B cell (primary cell): Measurements from ENCODE around the gene EFNA5. TPM values are rescaled to one million over a fixed set of nuclear protein-coding genes. Genes with fewer than 3 reads are reported as not detected.

ENCODE experiments used
- ATAC-seq: fragments of 200-7000 bp; cut with Tn5 transposase; one replicate; pipeline ENCODE4 v1.10.0; 2021; ENCODE audit warnings: low read depth, mild to moderate bottlenecking, moderate number of reproducible peaks, moderate library complexity
- CTCF ChIA-PET: fragments of 350-600 bp; sonication (Branson Sonifier 250); formaldehyde crosslinking; loops from one replicate; lab custom pipeline; 2021; ENCODE audit warnings: antibody characterized with exemption, inconsistent platforms; lab: Charles Lee
- POLR2A ChIA-PET: fragments of 350-600 bp; sonication (Branson Sonifier 250); formaldehyde crosslinking; loops from one replicate; lab custom pipeline; 2021; ENCODE audit warnings: antibody characterized with exemption; lab: Charles Lee
- DNase-seq: peaks from one replicate; pipeline ENCODE4 v3.0.0; 2013
- H2AFZ ChIP-seq: 2 replicates; pipeline ENCODE4 v1.6.1; 2012; ENCODE audit warnings: mild to moderate bottlenecking, low read depth, low read length; ENCODE audit not compliant: insufficient read depth, poor library complexity, severe bottlenecking
- H3K27ac ChIP-seq, 2 donors: 1 replicate in 1 of 2; 2 replicates in 1 of 2; pipeline ENCODE4 v1.5.1; 2012 to 2013; ENCODE audit warnings: low read length in 2 of 2, mild to moderate bottlenecking in 2 of 2, moderate library complexity in 1 of 2
- H3K27me3 ChIP-seq, 4 experiments: fragments of 200-600 bp in 1 of 4; sonication (generic) in 1 of 4; replicated peaks in 1 of 4; 1 replicate in 2 of 4; 2 replicates in 2 of 4; pipeline versions ENCODE4 v1.6.1 to v1.7.0; 2013 to 2016; ENCODE audit warnings: low read length in 3 of 4, mild to moderate bottlenecking in 2 of 4, mixed read lengths in 1 of 4, moderate library complexity in 1 of 4; ENCODE audit not compliant: insufficient read depth in 4 of 4, control insufficient read depth in 3 of 4; ENCODE audit errors: control extremely low read depth in 1 of 4
- H3K36me3 ChIP-seq, 2 experiments: replicated peaks in 1 of 2; 1 replicate in 1 of 2; 2 replicates in 1 of 2; pipeline versions ENCODE4 v1.6.1 to v1.7.1; 2013; ENCODE audit warnings: low read length in 1 of 2; ENCODE audit not compliant: insufficient read depth in 2 of 2, control insufficient read depth in 1 of 2; ENCODE audit errors: control extremely low read depth in 1 of 2, extremely low read depth in 1 of 2
- H3K4me1 ChIP-seq, 2 donors: fragments of 200-600 bp in 1 of 2; sonication (generic) in 1 of 2; 1 replicate in 1 of 2; 2 replicates in 1 of 2; pipeline versions ENCODE4 v1.5.1 to v1.6.1; 2013 to 2017; ENCODE audit warnings: low read length in 2 of 2; ENCODE audit not compliant: control insufficient read depth in 2 of 2, insufficient read depth in 2 of 2
- H3K4me2 ChIP-seq: replicated peaks from 2 replicates; pipeline ENCODE3; 2012; ENCODE audit warnings: mild to moderate bottlenecking, low read depth, low read length; ENCODE audit not compliant: poor library complexity, severe bottlenecking
- H3K4me3 ChIP-seq, 5 experiments: fragments of 200-600 bp in 1 of 5; sonication (generic) in 1 of 5; 1 replicate in 3 of 5; 2 replicates in 2 of 5; pipeline versions ENCODE4 v1.5.1 to v1.7.0; 2011 to 2016; ENCODE audit warnings: low read length in 4 of 5, mild to moderate bottlenecking in 4 of 5, low read depth in 2 of 5, control low read depth in 1 of 5, moderate library complexity in 1 of 5; ENCODE audit not compliant: insufficient read depth in 1 of 5; ENCODE audit errors: control extremely low read depth in 1 of 5, extremely low read depth in 1 of 5
- H3K79me2 ChIP-seq: fragments of 200-600 bp; sonication (generic); one replicate; pipeline ENCODE4 v1.6.0; 2016; ENCODE audit warnings: low read length; ENCODE audit not compliant: control insufficient read depth, insufficient read depth
- H3K9ac ChIP-seq: fragments of 200-600 bp; sonication (generic); 2 replicates; pipeline ENCODE4 v1.6.1; 2017; ENCODE audit warnings: mild to moderate bottlenecking, low read length, moderate library complexity
- H3K9me3 ChIP-seq, 3 donors: one replicate each; pipeline versions ENCODE4 v1.6.1 to v1.7.1; 2013; ENCODE audit warnings: low read length in 2 of 3; ENCODE audit not compliant: control insufficient read depth in 2 of 3, insufficient read depth in 1 of 3; ENCODE audit errors: control extremely low read depth in 1 of 3
- H4K20me1 ChIP-seq: 2 replicates; pipeline ENCODE4 v1.6.0; 2012; ENCODE audit warnings: mild to moderate bottlenecking, low read length; ENCODE audit not compliant: insufficient read depth, control insufficient read depth, poor library complexity, severe bottlenecking
- H3K27ac Mint-ChIP-seq: one replicate; pipeline ENCODE4 v1.8.0; 2021; ENCODE audit warnings: mixed read lengths
- H3K27me3 Mint-ChIP-seq: one replicate; pipeline ENCODE4 v1.8.0; 2021; ENCODE audit warnings: mixed read lengths
- H3K4me1 Mint-ChIP-seq: one replicate; pipeline ENCODE4 v1.8.0; 2021; ENCODE audit warnings: mixed read lengths
- H3K4me3 Mint-ChIP-seq: one replicate; pipeline ENCODE4 v1.8.0; 2021; ENCODE audit warnings: mixed read lengths
- H3K9me3 Mint-ChIP-seq: one replicate; pipeline ENCODE4 v1.8.0; 2022; ENCODE audit warnings: mixed read lengths; ENCODE audit not compliant: insufficient read depth
- EZH2 ChIP-seq: IDR thresholded peaks from 2 replicates; pipeline ENCODE4 v1.6.1; 2012; ENCODE audit warnings: borderline replicate concordance, low read depth, mild to moderate bottlenecking, moderate library complexity, low read length; ENCODE audit not compliant: insufficient read depth, poor library complexity, severe bottlenecking
- WGBS: methylation state at CpG from one replicate; pipeline ENCODE4 v1.1.5; 2013; ENCODE audit warnings: missing lambda C conversion rate; ENCODE audit not compliant: insufficient coverage; 5-methylcytosine and 5-hydroxymethylcytosine counted together
- intact Hi-C: fragments of 100-400 bp; cut with micrococcal nuclease; formaldehyde crosslinking; loops from one replicate; pipeline ENCODE4 v1.10.0; 2022
- polyA plus RNA-seq: library from polyadenylated mRNA; depleted of rRNA; stranded (reverse); fragments of >200 nt; gene quantifications from 2 replicates; pipeline ENCODE4 v1.2.3, GENCODE V29; 2012
- total RNA-seq, 2 donors: library from RNA; stranded (reverse); fragments of 120-200 nt in 1 of 2; gene quantifications; 1 replicate in 1 of 2; 2 replicates in 1 of 2; pipeline versions ENCODE4 v1.2.3 to v1.2.4, GENCODE V29; 2013 to 2022
- TF ChIP-seq, protein P1 (sequence below): fragments of 200-600 bp; IDR thresholded peaks from one replicate; pipeline ENCODE4 v1.8.0; 2022; ENCODE audit warnings: antibody characterized with exemption, mild to moderate bottlenecking

EFNA5 gene
- total and polyA plus RNA-seq, 2 donors (not counting 1 experiment from before 2014, with no cell fraction given): not detected

DNA sequence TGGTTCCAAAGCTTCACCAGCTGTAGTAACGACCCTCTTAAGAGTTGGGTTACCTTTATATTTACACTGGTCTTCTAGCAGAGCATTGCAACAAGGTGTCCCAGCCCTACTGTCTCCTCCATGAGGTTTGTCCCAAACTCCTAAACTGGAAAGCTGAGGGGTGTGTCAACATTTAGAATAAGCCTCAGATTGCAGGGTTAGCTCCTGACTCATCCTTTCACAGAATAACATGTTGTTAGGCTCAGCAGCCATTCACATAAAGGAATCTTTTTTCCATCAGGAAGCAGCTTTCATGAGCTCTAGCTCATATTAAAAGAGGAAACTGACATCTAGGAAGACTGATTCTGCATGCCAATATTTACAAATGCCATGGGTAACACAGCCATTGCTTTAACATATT, 238.7 kb downstream of the EFNA5 start:
- Histone ChIP-seq H3K9me3 (no peaks in the 10 kb centered on the region), H4K20me1 (no peaks in the 10 kb centered on the region), H3K27ac (no peak overlapping the region), H3K4me1 (no peaks in the 10 kb centered on the region), H2AFZ (no peak overlapping the region), H3K79me2 (no peaks in the 10 kb centered on the region), H3K27me3 (no peaks in the 10 kb centered on the region), H3K36me3 (no peaks in the 10 kb centered on the region), H3K4me3 (no peak overlapping the region), H3K4me2 (no peak overlapping the region), H3K9ac (no peak overlapping the region)
- POLR2A ChIA-PET: no interaction called here
- Mint-ChIP-seq H3K27ac (no peak overlapping the region), H3K4me3 (no peak overlapping the region), H3K9me3 (no peaks in the 10 kb centered on the region), H3K4me1 (no peaks in the 10 kb centered on the region), H3K27me3 (no peaks in the 10 kb centered on the region)
- WGBS: no CpG with 5 or more reads among the region's 1 CpG
- ATAC-seq (no peak), DNase-seq (no peak)
- TF ChIP-seq, protein P1, sequence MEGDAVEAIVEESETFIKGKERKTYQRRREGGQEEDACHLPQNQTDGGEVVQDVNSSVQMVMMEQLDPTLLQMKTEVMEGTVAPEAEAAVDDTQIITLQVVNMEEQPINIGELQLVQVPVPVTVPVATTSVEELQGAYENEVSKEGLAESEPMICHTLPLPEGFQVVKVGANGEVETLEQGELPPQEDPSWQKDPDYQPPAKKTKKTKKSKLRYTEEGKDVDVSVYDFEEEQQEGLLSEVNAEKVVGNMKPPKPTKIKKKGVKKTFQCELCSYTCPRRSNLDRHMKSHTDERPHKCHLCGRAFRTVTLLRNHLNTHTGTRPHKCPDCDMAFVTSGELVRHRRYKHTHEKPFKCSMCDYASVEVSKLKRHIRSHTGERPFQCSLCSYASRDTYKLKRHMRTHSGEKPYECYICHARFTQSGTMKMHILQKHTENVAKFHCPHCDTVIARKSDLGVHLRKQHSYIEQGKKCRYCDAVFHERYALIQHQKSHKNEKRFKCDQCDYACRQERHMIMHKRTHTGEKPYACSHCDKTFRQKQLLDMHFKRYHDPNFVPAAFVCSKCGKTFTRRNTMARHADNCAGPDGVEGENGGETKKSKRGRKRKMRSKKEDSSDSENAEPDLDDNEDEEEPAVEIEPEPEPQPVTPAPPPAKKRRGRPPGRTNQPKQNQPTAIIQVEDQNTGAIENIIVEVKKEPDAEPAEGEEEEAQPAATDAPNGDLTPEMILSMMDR: no peak
- no peak for TF ChIP-seq EZH2
- CTCF ChIA-PET: no interaction called here
- intact Hi-C loops: no loop called here

DNA sequence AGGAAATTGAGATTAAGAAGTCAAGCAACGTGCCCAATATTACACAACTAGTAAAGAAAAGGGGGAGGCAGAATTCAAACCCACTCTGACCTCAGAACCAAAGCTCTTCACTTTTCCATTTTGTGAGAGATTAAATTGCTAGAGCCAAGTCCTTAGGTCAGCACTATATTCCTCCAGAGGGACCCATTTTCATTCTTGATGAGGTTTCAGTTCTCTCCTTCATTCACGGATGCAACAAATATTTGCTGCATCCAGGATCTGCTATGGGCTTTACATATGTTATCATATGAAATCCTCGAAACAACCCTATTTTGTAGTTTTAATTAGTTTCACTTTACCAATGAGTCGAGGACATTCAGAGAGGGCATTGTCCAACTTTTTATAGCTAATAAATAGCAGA, 239.2 kb downstream of the EFNA5 start:
- no peak overlapping the region for H2AFZ ChIP-seq

More for the DNA sequence above, 239.2 kb downstream of the EFNA5 start:
- ChIA-PET POLR2A (no interaction called here), CTCF (no interaction called here)
- no peaks in the 10 kb centered on the region for H3K9me3 Mint-ChIP-seq
- no peaks in the 10 kb centered on the region for H4K20me1 ChIP-seq
- no peaks in the 10 kb centered on the region for H3K4me1 ChIP-seq
- H3K79me2 ChIP-seq: no peaks in the 10 kb centered on the region
- H3K4me1 Mint-ChIP-seq: no peaks in the 10 kb centered on the region
- no peak overlapping the region for H3K4me3 Mint-ChIP-seq
- no peaks in the 10 kb centered on the region for H3K27me3 ChIP-seq
- ATAC-seq (no peak), DNase-seq (no peak)
- H3K27me3 Mint-ChIP-seq: no peaks in the 10 kb centered on the region
- H3K9me3 ChIP-seq: no peaks in the 10 kb centered on the region
- H3K27ac Mint-ChIP-seq: no peak overlapping the region
- H3K4me3 ChIP-seq: no peak overlapping the region
- no peaks in the 10 kb centered on the region for H3K36me3 ChIP-seq
- no peak overlapping the region for H3K4me2 ChIP-seq
- no peak overlapping the region for H3K9ac ChIP-seq
- no peak overlapping the region for H3K27ac ChIP-seq
- no CpG with 5 or more reads among the region's 4 CpGs for WGBS
- intact Hi-C loops: no loop called here
- TF ChIP-seq, protein P1: no peak
- no peak for TF ChIP-seq EZH2
